A549 (cell line): Measurements from ENCODE around the gene TUBGCP6.

Source experiments
- POLR2A ChIP-seq: IDR thresholded peaks from 2 replicates; pipeline ENCODE4 v1.6.1; 2012; ENCODE audit warnings: mild to moderate bottlenecking, low read length
- REST ChIP-seq: fragments of 200-600 bp; sonication (generic); IDR thresholded peaks from 2 replicates; pipeline ENCODE4 v1.6.1; 2016; ENCODE audit warnings: antibody characterized with exemption, mild to moderate bottlenecking, moderate library complexity
- RFX5 ChIP-seq: fragments of 450-650 bp; IDR thresholded peaks from 2 replicates; pipeline ENCODE4 v1.7.1; 2014; ENCODE audit warnings: antibody characterized with exemption, mild to moderate bottlenecking, moderate library complexity
- SMC3 ChIP-seq: fragments of >200 bp; sonication (Bioruptor Twin); formaldehyde crosslinking; IDR thresholded peaks from 3 replicates; pipeline ENCODE4 v1.6.1; 2018; ENCODE audit warnings: inconsistent platforms
- TP53 ChIP-seq: fragments of 250-450 bp; sonication (Bioruptor Pico); IDR thresholded peaks from 2 replicates; pipeline ENCODE4 v1.5.0; 2021; ENCODE audit warnings: mild to moderate bottlenecking, moderate library complexity
- ZC3H11A ChIP-seq: fragments of 450-650 bp; IDR thresholded peaks from 2 replicates; pipeline ENCODE4 v1.6.1; 2014; ENCODE audit warnings: antibody characterized with exemption, mild to moderate bottlenecking
- TF ChIP-seq, protein P1 (sequence below): fragments of >200 bp; sonication (Bioruptor Twin); formaldehyde crosslinking; IDR thresholded peaks from 3 replicates; pipeline ENCODE4 v1.5.1; 2016

DNA sequence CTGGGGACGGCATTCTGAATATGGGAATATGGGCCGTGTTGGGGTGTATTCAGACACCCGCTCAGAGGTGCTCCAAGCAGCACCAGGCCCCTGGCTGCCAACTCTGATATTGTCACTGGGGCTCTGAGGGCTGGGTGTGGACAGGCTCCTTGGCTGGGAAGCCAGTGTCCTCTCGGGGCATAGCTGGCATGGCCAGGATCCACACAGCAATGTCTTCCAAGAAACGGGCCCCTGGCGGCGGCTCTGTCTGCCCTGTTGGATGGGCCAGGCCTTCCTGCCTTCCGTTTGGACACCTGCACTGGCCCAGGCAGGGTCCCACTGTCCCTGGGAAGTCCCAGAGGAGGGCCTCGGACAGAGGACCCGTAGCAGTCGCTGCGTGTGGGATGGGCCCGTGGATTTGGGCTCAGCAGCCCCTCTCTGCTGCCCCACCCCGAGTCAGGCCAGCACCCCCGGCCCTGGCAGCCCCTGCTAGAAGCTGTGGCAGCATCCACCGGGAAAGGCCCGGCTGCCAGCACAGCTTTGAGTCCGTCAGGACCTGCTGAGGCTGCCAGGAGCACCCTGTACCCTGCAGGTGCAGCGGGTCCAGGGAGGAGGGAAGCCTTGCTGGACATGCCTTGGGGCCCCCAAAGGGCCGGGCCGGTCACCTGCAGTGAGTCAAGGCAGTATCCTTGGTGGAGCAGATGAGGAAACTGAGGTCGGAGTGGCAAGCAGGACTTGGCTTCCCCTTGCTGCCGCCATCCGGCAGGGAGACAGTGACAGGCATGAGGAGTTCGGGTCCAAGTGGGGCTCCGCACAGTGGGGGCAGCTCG is 70.2 kb downstream of the TUBGCP6 start:
- TF ChIP-seq TP53 (no peak), ZC3H11A (no peak), RFX5 (no peak), POLR2A (no peak), REST (no peak), SMC3 (no peak)
- TF ChIP-seq, protein P1, sequence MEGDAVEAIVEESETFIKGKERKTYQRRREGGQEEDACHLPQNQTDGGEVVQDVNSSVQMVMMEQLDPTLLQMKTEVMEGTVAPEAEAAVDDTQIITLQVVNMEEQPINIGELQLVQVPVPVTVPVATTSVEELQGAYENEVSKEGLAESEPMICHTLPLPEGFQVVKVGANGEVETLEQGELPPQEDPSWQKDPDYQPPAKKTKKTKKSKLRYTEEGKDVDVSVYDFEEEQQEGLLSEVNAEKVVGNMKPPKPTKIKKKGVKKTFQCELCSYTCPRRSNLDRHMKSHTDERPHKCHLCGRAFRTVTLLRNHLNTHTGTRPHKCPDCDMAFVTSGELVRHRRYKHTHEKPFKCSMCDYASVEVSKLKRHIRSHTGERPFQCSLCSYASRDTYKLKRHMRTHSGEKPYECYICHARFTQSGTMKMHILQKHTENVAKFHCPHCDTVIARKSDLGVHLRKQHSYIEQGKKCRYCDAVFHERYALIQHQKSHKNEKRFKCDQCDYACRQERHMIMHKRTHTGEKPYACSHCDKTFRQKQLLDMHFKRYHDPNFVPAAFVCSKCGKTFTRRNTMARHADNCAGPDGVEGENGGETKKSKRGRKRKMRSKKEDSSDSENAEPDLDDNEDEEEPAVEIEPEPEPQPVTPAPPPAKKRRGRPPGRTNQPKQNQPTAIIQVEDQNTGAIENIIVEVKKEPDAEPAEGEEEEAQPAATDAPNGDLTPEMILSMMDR, result no peak
